ENCODE data around the gene SLC40A1. TPM values are rescaled to one million over a fixed set of nuclear protein-coding genes. Genes with fewer than 3 reads are reported as not detected.
A peak's percentile ranks its signal among the peaks of the same experiment; 100 is the strongest.

The SLC40A1 gene
- total and polyA plus RNA-seq, 2 of the 13 experiments (the other 11 are each of a cell fraction or from before 2014, with no cell fraction given) = 10.6 to 24.9 TPM

- Histone ChIP-seq H3K27me3 (ENCODE audit: control insufficient read depth in 1 of 2, insufficient read depth in 2 of 2, low read length in 2 of 2) (no peaks in the 10 kb centered on the region), H3K79me2 (ENCODE audit: insufficient read depth, low read length) (no peaks in the 10 kb centered on the region), H3K4me2 (ENCODE audit: low read depth, low read length) (no peak overlapping the region), H3K9me3 (ENCODE audit: low read length) (no peaks in the 10 kb centered on the region), H3K9ac (ENCODE audit: insufficient read depth, low read depth, low read length) (no peak overlapping the region), H4K20me1 (ENCODE audit: insufficient read depth, low read length) (no peaks in the 10 kb centered on the region), H3K4me1 (ENCODE audit: insufficient read depth, low read length) (peaks cover 6% of the 10 kb centered on the region), H3K36me3 (replicated peaks in 1 of 2; ENCODE audit: control insufficient read depth in 1 of 2, insufficient read depth in 2 of 2, low read length in 2 of 2) (no peaks in the 10 kb centered on the region), H3K27ac (ENCODE audit: extremely low read length, insufficient read depth, low read length) (no peak overlapping the region), H2AFZ (ENCODE audit: low read length) (peak overlapping the region; percentile 0), H3K4me3 (replicated peaks in 1 of 3; ENCODE audit: insufficient read depth in 1 of 3, low read depth in 2 of 3, low read length in 3 of 3) (no peak overlapping the region)
- BruUV-seq (replicated peaks) = no TSS peak
- no peak for TF ChIP-seq MTF2 (CRISPR knock-in tag; IDR thresholded peaks at IDR 0.05; ENCODE audit: borderline replicate concordance)
- no peak for TF ChIP-seq CBX5 (CRISPR knock-in tag; IDR thresholded peaks at IDR 0.05; ENCODE audit: borderline replicate concordance)
- no peak for TF ChIP-seq GPN1 (CRISPR knock-in tag; IDR thresholded peaks at IDR 0.05; ENCODE audit: borderline replicate concordance)
- TF ChIP-seq NFAT5 (CRISPR knock-in tag; IDR thresholded peaks at IDR 0.05) = no peak
- TF ChIP-seq KDM6A (CRISPR knock-in tag; IDR thresholded peaks at IDR 0.05; ENCODE audit: low read depth) = no peak
- TF ChIP-seq CEBPB (IDR thresholded peaks at IDR 0.05; ENCODE audit: borderline replicate concordance, low read depth, low read length) = 0 out of 2 replicates have a peak, but pooled peaks have one; percentile 9
- TF ChIP-seq ATF7 (IDR thresholded peaks at IDR 0.05) = peak; percentile 92
- no peak for TF ChIP-seq ATF7 (CRISPR knock-in tag; IDR thresholded peaks at IDR 0.05)
- DNase-seq (ENCODE audit: low spot score) (no peak), FAIRE-seq (no peak), ATAC-seq (no peak)
- ChIA-PET CTCF (ENCODE audit: low intra/inter-chr PET ratio, low total read pairs) (interaction anchor here (0.8 kb wide), 1 partner anchor 163 kb away, joined by 3 read pairs; no protein-coding TSS in a partner anchor), POLR2A (interaction anchor here (1.1 to 1.6 kb wide), 3 partner anchors 17 to 88 kb away, joined by 4 to 6 read pairs (median 4); partner anchors contain the start of gene SLC40A1)
- in situ Hi-C loops (cut with HindIII; ENCODE audit: extremely low pct_ligation_motif_present, low pct_unique_long_range_greater_than_20kb) (no loop called here), intact Hi-C loops (cut with micrococcal nuclease; ENCODE audit: unreplicated experiment) (no loop called here)
- WGBS (ENCODE audit: low lambda C conversion rate) = 39% methylated on average over 10 of the region's 10 CpGs
Measured at GRCh38 chr2:189629531-189630453, 49.2 kb upstream of the SLC40A1 start.
